OCI-LY3 (cell line): ENCODE results near the gene ATP10B.

Experiments used
- H2AFZ ChIP-seq: fragments of 200-600, 300-600 bp; shearing (Covaris generic); 2 replicates; pipeline ENCODE4 v1.6.0; 2014; ENCODE audit warnings: antibody characterized with exemption, low read depth, low read length
- H3K27ac ChIP-seq: fragments of 200-600, 300-600 bp; sonication (generic); 2 replicates; pipeline ENCODE4 v1.5.1; 2014; ENCODE audit warnings: mild to moderate bottlenecking, low read length, moderate library complexity, mixed read lengths
- H3K27me3 ChIP-seq: fragments of 200-600, 300-600 bp; sonication (generic); 2 replicates; pipeline ENCODE4 v1.6.1; 2014; ENCODE audit warnings: low read depth, low read length, mixed read lengths
- H3K36me3 ChIP-seq: fragments of 200-600, 300-600 bp; sonication (generic); replicated peaks from 2 replicates; pipeline ENCODE3; 2014; ENCODE audit warnings: low read depth, low read length, mixed read lengths
- H3K4me1 ChIP-seq: fragments of 300-600, 200-600 bp; sonication (generic); 2 replicates; pipeline ENCODE4 v1.6.1; 2014; ENCODE audit warnings: low read length, mixed read lengths
- H3K4me2 ChIP-seq: fragments of 200-600, 300-600 bp; sonication (generic); 2 replicates; pipeline ENCODE4 v1.6.1; 2014; ENCODE audit warnings: low read length, mixed read lengths
- H3K4me3 ChIP-seq: fragments of 300-600, 200-600 bp; sonication (generic); 2 replicates; pipeline ENCODE4 v1.5.1; 2014; ENCODE audit warnings: antibody characterized with exemption, mild to moderate bottlenecking, low read length, moderate library complexity
- H3K79me2 ChIP-seq: fragments of 300-600, 200-600 bp; shearing (Covaris generic); 2 replicates; pipeline ENCODE4 v1.6.1; 2014; ENCODE audit warnings: mild to moderate bottlenecking, low read length, mixed read lengths
- H3K9ac ChIP-seq: fragments of 300-600, 200-600 bp; shearing (Covaris generic); 2 replicates; pipeline ENCODE4 v1.6.0; 2014; ENCODE audit warnings: mild to moderate bottlenecking, low read length, moderate library complexity
- H3K9me3 ChIP-seq: fragments of 200-600, 300-600 bp; shearing (Covaris generic); 2 replicates; pipeline ENCODE4 v1.6.1; 2014; ENCODE audit warnings: low read length, mixed read lengths; ENCODE audit not compliant: insufficient read depth
- H4K20me1 ChIP-seq: fragments of 200-600, 300-600 bp; sonication (generic); 2 replicates; pipeline ENCODE4 v1.6.1; 2016; ENCODE audit warnings: low read length, mixed read lengths; ENCODE audit not compliant: insufficient read depth
- EZH2phosphoT487 ChIP-seq: fragments of 200-600 bp; shearing (Covaris generic); IDR thresholded peaks from 2 replicates; pipeline ENCODE4 v1.6.1; 2018; ENCODE audit warnings: antibody characterized with exemption, mixed run types, low read depth
- TF ChIP-seq, protein P1 (sequence below): fragments of 200-600, 300-600 bp; sonication (generic); IDR thresholded peaks from 2 replicates; pipeline ENCODE4 v1.5.1; 2014; ENCODE audit warnings: antibody characterized with exemption, low read length, low read depth

ATP10B gene

DNA sequence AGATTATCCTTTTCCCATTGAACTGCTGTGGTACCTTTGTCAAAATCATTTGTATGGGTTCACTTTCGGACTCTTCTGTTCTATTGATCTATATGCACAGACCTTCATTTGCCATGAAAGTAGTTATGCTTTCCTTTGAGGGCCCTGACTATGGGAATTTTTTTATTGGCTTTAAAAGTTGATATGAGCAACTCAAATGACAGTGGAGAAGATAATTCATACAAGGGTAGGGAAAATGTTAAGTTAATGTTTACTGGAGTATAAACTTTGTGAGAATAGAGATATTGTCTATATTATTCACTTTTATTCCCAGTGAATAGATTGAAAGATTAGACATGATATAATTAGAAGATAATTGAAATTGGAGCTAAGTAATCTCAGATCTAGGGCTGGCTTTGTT lies 94.8 kb downstream of the ATP10B start:
- H3K9ac ChIP-seq: no peak overlapping the region
- H3K4me3 ChIP-seq: no peak overlapping the region
- H3K79me2 ChIP-seq: no peaks in the 10 kb centered on the region
- peaks cover 7% of the 10 kb centered on the region; the same call in 1 of the 2 replicates for H3K27me3 ChIP-seq
- H3K36me3 ChIP-seq: no peaks in the 10 kb centered on the region
- H3K4me1 ChIP-seq: no peaks in the 10 kb centered on the region
- TF ChIP-seq EZH2phosphoT487: no peak
- TF ChIP-seq, protein P1, sequence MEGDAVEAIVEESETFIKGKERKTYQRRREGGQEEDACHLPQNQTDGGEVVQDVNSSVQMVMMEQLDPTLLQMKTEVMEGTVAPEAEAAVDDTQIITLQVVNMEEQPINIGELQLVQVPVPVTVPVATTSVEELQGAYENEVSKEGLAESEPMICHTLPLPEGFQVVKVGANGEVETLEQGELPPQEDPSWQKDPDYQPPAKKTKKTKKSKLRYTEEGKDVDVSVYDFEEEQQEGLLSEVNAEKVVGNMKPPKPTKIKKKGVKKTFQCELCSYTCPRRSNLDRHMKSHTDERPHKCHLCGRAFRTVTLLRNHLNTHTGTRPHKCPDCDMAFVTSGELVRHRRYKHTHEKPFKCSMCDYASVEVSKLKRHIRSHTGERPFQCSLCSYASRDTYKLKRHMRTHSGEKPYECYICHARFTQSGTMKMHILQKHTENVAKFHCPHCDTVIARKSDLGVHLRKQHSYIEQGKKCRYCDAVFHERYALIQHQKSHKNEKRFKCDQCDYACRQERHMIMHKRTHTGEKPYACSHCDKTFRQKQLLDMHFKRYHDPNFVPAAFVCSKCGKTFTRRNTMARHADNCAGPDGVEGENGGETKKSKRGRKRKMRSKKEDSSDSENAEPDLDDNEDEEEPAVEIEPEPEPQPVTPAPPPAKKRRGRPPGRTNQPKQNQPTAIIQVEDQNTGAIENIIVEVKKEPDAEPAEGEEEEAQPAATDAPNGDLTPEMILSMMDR: no peak
- H3K9me3 ChIP-seq: no peaks in the 10 kb centered on the region
- no peak overlapping the region for H3K27ac ChIP-seq
- H3K4me2 ChIP-seq: no peak overlapping the region
- H4K20me1 ChIP-seq: no peaks in the 10 kb centered on the region
- no peak overlapping the region for H2AFZ ChIP-seq

DNA sequence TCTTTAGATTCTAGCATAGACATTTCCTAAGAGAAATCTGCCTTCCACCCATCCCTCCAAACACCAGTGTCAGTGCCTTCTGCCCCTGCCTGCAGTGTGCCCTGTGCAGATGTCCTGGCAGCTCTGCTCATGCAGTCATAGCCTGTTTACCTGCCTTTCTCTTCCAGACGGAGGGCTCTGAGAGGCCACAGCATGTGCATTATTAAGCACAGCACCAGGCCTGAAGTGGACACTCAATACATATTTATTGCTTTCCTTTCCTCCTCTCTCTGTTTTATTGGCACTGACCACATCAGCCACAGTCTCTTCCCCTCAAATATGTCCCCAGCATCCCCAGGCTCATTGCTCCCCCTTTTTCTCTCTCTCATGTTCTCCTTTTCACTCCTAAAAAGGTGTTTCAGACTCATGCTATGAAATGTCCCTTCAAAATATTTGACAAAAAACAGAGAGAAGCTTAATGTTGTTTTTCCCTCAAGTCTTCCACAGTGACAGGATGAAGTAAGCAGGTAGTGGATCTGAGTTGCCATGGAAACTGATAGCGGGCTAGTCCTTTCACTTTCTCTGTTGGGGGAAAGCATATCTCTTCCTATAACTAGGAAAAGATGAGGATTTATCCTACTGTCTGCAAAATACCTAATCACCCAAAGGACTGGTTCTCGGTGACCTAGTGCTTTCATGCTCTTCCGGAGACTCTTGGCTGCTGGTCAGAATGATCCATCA lies 100.9 kb downstream of the ATP10B start:
- no peak overlapping the region for H3K9ac ChIP-seq
- H3K9me3 ChIP-seq: no peaks in the 10 kb centered on the region
- no peaks in the 10 kb centered on the region for H3K36me3 ChIP-seq
- H3K4me3 ChIP-seq: no peak overlapping the region
- no peaks in the 10 kb centered on the region for H3K4me1 ChIP-seq
- no peak overlapping the region for H2AFZ ChIP-seq
- TF ChIP-seq EZH2phosphoT487: no peak
- TF ChIP-seq, protein P1: no peak
- H3K27me3 ChIP-seq: peaks cover 22% of the 10 kb centered on the region
- H3K27ac ChIP-seq: no peak overlapping the region
- H4K20me1 ChIP-seq: no peaks in the 10 kb centered on the region
- no peaks in the 10 kb centered on the region for H3K79me2 ChIP-seq
- no peak overlapping the region for H3K4me2 ChIP-seq

DNA sequence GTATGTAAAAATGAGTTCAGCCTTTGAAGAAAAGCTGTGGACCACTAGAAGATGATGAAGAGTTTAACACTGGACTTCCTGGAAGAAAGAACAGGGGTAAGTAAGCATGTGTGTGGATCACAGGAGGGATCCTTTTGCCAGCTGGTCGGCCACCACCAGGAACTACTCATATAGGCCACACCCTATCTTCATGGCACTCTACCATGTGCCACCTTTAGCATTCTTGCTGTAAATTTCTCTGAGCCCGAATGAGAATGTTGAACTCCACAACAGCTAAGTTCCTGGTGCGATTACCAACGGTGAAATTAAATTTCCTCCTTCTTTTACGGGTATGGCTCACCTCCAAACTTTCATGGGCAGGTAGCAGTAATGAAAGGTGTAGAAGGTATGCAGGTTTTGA lies 102.3 kb downstream of the ATP10B start:
- Histone ChIP-seq H3K27me3 (peaks cover 31% of the 10 kb centered on the region), H3K36me3 (no peaks in the 10 kb centered on the region), H3K9ac (no peak overlapping the region), H3K9me3 (no peaks in the 10 kb centered on the region), H2AFZ (no peak overlapping the region), H3K4me2 (no peak overlapping the region), H3K27ac (no peak overlapping the region), H4K20me1 (no peaks in the 10 kb centered on the region), H3K4me3 (no peak overlapping the region), H3K79me2 (no peaks in the 10 kb centered on the region), H3K4me1 (no peaks in the 10 kb centered on the region)
- TF ChIP-seq EZH2phosphoT487: no peak
- TF ChIP-seq, protein P1: no peak

DNA sequence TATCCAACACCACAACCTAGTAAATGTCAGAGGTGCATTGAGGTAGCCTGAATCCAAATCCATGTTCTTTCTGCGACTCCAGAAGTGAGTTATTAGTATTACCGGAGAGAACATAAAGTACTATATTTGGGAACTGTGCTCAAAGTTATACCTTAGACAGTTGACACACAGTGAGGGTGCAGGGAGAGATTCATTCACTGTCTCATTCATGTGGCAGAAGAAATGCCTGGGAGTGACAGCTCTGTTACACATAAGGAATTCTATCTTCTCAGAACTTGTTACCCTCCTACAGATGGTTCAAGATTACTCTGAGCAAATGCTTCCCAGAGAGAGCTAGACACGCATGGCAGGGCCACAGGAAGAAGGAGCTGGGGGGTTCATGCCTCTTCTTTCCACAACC lies 103.0 kb downstream of the ATP10B start:
- H3K4me1 ChIP-seq: no peaks in the 10 kb centered on the region
- H3K4me2 ChIP-seq: no peak overlapping the region
- H3K27ac ChIP-seq: no peak overlapping the region

More for the DNA sequence above, 103.0 kb downstream of the ATP10B start:
- Histone ChIP-seq H3K4me3 (no peak overlapping the region), H3K79me2 (no peaks in the 10 kb centered on the region), H3K27me3 (peaks cover 37% of the 10 kb centered on the region), H3K9ac (no peak overlapping the region), H2AFZ (no peak overlapping the region), H3K36me3 (no peaks in the 10 kb centered on the region), H4K20me1 (no peaks in the 10 kb centered on the region), H3K9me3 (no peaks in the 10 kb centered on the region)
- TF ChIP-seq, protein P1: no peak
- TF ChIP-seq EZH2phosphoT487: no peak
